Measurements from ENCODE around the gene LAYN. TPM values are rescaled to one million over a fixed set of nuclear protein-coding genes. Genes with fewer than 3 reads are reported as not detected.

The LAYN gene
- total and polyA plus RNA-seq, 2 donors (not counting 3 experiments of a cell fraction or from before 2014, with no cell fraction given): 0.92 to 2.2 TPM

DNA sequence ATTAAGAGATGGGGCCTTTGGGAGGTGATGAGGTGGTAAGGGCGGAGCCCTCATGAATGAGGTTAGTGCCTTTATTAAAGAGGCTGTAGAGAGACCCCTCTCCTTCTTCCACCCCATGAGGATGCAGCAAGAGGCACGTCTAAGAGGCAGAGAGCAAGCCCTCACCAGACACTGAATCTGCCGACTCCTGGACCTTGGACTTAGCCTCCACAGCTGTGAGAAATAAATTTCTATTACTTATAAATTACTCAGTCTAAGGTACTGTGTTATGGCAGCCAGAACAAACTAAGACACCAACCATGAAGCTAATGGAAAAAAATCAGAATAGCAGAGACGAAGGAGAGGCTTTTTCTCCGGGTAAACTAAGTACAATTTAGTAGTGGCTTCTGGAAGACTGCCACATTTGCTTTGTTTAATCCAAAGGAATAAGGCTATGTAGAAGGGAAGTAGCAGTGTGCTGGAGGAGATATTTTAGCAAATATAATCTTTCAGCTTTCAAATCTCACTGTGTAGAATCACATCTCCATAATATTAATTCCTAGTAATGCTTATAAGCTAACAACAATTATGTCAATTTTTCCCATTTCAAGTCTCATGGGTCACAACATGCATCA is 49.5 kb downstream of the LAYN start:
- Histone ChIP-seq H3K9me3 (replicated peaks; ENCODE audit: control insufficient read depth, insufficient read depth, low read length) (no peaks in the 10 kb centered on the region), H3K9ac (replicated peaks; ENCODE audit: extremely low read depth, insufficient read depth, low read length) (no peak overlapping the region), H3K9me1 (replicated peaks; ENCODE audit: control insufficient read depth, extremely low read depth, insufficient read depth, low read length) (no peaks in the 10 kb centered on the region), H3K4me1 (ENCODE audit: control insufficient read depth, extremely low read depth, insufficient read depth, low read length) (peaks cover 8% of the 10 kb centered on the region), H3K36me3 (ENCODE audit: control insufficient read depth in 2 of 2, extremely low read depth in 1 of 2, insufficient read depth in 2 of 2, low read length in 2 of 2) (no peaks in the 10 kb centered on the region), H2AFZ (ENCODE audit: low read depth, low read length) (no peak overlapping the region), H4K20me1 (replicated peaks; ENCODE audit: control insufficient read depth, extremely low read depth, insufficient read depth, low read length) (no peaks in the 10 kb centered on the region), H3K79me2 (ENCODE audit: control insufficient read depth, insufficient read depth, low read length) (no peaks in the 10 kb centered on the region), H3K27me3 (ENCODE audit: control insufficient read depth in 2 of 2, insufficient read depth in 2 of 2, low read length in 2 of 2) (peaks cover 0 to 11% of the 10 kb centered on the region in 2 experiments), H3K4me2 (ENCODE audit: insufficient read depth, low read length) (no peak overlapping the region), H3K27ac (ENCODE audit: insufficient read depth, low read depth, low read length) (no peak overlapping the region), H3K4me3 (replicated peaks in 1 of 3; ENCODE audit: insufficient read depth in 1 of 3, low read depth in 1 of 3, low read length in 3 of 3) (no peak overlapping the region)
- dilution Hi-C loops (cut with MboI; ENCODE audit: extremely low pct_ligation_motif_present, low sequenced_read_pairs): no loop called here
- no TSS peak for BruUV-seq (replicated peaks)
- FAIRE-seq: no peak
- ChIA-PET POLR2A (no interaction called here), CTCF (interaction anchor here (0.7 to 1.9 kb wide), 4 partner anchors 8 to 261 kb away, joined by 3 to 13 read pairs (median 3); no protein-coding TSS in a partner anchor)
- no peak for DNase-seq (ENCODE audit: low read depth, low spot score)
- TF ChIP-seq JUN (IDR thresholded peaks at IDR 0.05; ENCODE audit: borderline replicate concordance, insufficient read depth, insufficient read length, low read depth): no peak
- intact Hi-C loops (cut with micrococcal nuclease): no loop called here

DNA sequence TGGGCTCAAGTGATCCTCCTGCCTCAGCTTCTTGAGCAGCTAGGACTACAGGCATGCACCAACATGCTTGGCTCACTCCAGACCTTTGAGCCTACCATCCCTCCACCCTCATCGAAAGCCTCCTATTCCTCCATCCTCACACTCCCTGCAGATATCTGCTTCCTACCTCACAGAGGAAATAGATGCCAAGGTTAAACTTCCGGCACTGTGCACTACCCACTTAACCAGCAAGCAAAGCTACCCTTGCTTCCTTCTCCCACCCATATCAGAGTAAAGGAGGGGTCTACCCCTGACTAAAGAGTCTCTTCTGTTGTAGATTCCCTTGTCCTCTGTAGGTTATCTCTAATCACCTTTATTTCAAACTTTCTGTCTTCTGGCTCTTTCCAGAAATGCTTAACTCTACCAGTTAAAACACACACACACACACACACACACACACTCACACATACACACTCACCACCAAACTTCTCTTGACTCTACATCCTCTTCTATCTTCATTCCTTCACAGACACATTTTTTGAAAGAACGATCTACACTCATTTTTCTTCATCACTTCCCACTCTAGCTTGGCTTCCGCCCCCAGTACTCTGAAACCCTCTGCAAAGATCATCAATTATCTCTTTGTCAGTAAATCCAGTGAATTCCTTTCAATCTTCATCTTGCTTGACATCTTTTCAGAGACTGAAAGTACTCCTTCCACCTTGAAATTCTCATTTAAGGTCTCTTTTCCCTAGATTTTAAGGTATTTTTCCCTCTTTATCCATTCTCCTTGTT is 50.9 kb downstream of the LAYN start:
- H3K79me2 ChIP-seq (ENCODE audit: control insufficient read depth, insufficient read depth, low read length): no peaks in the 10 kb centered on the region
- no peaks in the 10 kb centered on the region for H3K4me1 ChIP-seq (ENCODE audit: control insufficient read depth, extremely low read depth, insufficient read depth, low read length)
- intact Hi-C loops (cut with micrococcal nuclease) (no loop called here), dilution Hi-C loops (cut with MboI; ENCODE audit: extremely low pct_ligation_motif_present, low sequenced_read_pairs) (no loop called here)
- no peak overlapping the region for H2AFZ ChIP-seq (ENCODE audit: low read depth, low read length)
- no peak overlapping the region for H3K9ac ChIP-seq (replicated peaks; ENCODE audit: extremely low read depth, insufficient read depth, low read length)
- DNase-seq (ENCODE audit: low read depth, low spot score) (no peak), FAIRE-seq (no peak)
- no TSS peak for BruUV-seq (replicated peaks)
- H3K4me3 ChIP-seq (replicated peaks in 1 of 3; ENCODE audit: insufficient read depth in 1 of 3, low read depth in 1 of 3, low read length in 3 of 3): no peak overlapping the region
- H3K27me3 ChIP-seq (ENCODE audit: control insufficient read depth in 2 of 2, insufficient read depth in 2 of 2, low read length in 2 of 2): peaks cover 0 to 15% of the 10 kb centered on the region in 2 experiments
- no peaks in the 10 kb centered on the region for H3K36me3 ChIP-seq (ENCODE audit: control insufficient read depth in 2 of 2, extremely low read depth in 1 of 2, insufficient read depth in 2 of 2, low read length in 2 of 2)
- no peaks in the 10 kb centered on the region for H3K9me3 ChIP-seq (replicated peaks; ENCODE audit: control insufficient read depth, insufficient read depth, low read length)
- no peak for TF ChIP-seq EZH2 (IDR thresholded peaks at IDR 0.05; ENCODE audit: borderline replicate concordance, low read depth, low read length, severe bottlenecking)
- TF ChIP-seq, protein P1, sequence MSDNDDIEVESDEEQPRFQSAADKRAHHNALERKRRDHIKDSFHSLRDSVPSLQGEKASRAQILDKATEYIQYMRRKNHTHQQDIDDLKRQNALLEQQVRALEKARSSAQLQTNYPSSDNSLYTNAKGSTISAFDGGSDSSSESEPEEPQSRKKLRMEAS (IDR thresholded peaks at IDR 0.05; ENCODE audit: insufficient read depth, insufficient read length): no peak
- TF ChIP-seq MYC (IDR thresholded peaks at IDR 0.05; ENCODE audit: low read depth, low read length): no peak
- no peak for TF ChIP-seq JUN (IDR thresholded peaks at IDR 0.05; ENCODE audit: borderline replicate concordance, insufficient read depth, insufficient read length, low read depth)
- TF ChIP-seq POLR2AphosphoS5 (IDR thresholded peaks at IDR 0.05; ENCODE audit: insufficient read depth, low read depth, low read length): no peak
- TF ChIP-seq POLR2A (IDR thresholded peaks at IDR 0.05; ENCODE audit: low read depth, low read length): no peak
- TF ChIP-seq, protein P2, sequence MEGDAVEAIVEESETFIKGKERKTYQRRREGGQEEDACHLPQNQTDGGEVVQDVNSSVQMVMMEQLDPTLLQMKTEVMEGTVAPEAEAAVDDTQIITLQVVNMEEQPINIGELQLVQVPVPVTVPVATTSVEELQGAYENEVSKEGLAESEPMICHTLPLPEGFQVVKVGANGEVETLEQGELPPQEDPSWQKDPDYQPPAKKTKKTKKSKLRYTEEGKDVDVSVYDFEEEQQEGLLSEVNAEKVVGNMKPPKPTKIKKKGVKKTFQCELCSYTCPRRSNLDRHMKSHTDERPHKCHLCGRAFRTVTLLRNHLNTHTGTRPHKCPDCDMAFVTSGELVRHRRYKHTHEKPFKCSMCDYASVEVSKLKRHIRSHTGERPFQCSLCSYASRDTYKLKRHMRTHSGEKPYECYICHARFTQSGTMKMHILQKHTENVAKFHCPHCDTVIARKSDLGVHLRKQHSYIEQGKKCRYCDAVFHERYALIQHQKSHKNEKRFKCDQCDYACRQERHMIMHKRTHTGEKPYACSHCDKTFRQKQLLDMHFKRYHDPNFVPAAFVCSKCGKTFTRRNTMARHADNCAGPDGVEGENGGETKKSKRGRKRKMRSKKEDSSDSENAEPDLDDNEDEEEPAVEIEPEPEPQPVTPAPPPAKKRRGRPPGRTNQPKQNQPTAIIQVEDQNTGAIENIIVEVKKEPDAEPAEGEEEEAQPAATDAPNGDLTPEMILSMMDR (IDR thresholded peaks at IDR 0.05; ENCODE audit: extremely low read depth in 1 of 2, insufficient read depth in 1 of 2, low read depth in 1 of 2, low read length in 2 of 2): no peak
- TF ChIP-seq FOS (IDR thresholded peaks at IDR 0.05; ENCODE audit: borderline replicate concordance, insufficient read depth, low read length): no peak
- TF ChIP-seq GATA2 (IDR thresholded peaks at IDR 0.05; ENCODE audit: insufficient read depth, insufficient read length, low read depth, low read length): no peak
- H4K20me1 ChIP-seq (replicated peaks; ENCODE audit: control insufficient read depth, extremely low read depth, insufficient read depth, low read length): no peaks in the 10 kb centered on the region
- H3K4me2 ChIP-seq (ENCODE audit: insufficient read depth, low read length): no peak overlapping the region
- no peak overlapping the region for H3K27ac ChIP-seq (ENCODE audit: insufficient read depth, low read depth, low read length)
- ChIA-PET CTCF (no interaction called here), POLR2A (no interaction called here)
- no peaks in the 10 kb centered on the region for H3K9me1 ChIP-seq (replicated peaks; ENCODE audit: control insufficient read depth, extremely low read depth, insufficient read depth, low read length)
